Ovary (tissue), 9 donors: ENCODE results near the gene TNFAIP8L3. TPM values are rescaled to one million over a fixed set of nuclear protein-coding genes. Genes with fewer than 3 reads are reported as not detected.

Source experiments
- DNase-seq, 5 donors: peaks; one replicate each; pipeline ENCODE4 v3.0.0-alpha.2; 2019 to 2020
- H3K27ac ChIP-seq, 2 donors: fragments of 200-600 bp; one replicate each; pipeline versions ENCODE4 v1.5.1 to v1.8.0; 2019 to 2022
- H3K27me3 ChIP-seq: fragments of 200-600 bp; one replicate; pipeline ENCODE4 v1.8.0; 2022
- H3K36me3 ChIP-seq: fragments of 200-600 bp; sonication (generic); one replicate; pipeline ENCODE4 v1.5.1; 2019
- H3K4me1 ChIP-seq: one replicate; pipeline ENCODE4 v1.8.1; 2013; ENCODE audit warnings: mild to moderate bottlenecking, moderate library complexity; ENCODE audit not compliant: insufficient read depth
- H3K4me3 ChIP-seq: fragments of 200-600 bp; sonication (generic); one replicate; pipeline ENCODE4 v1.5.1; 2017
- H3K9me3 ChIP-seq, 2 donors: fragments of 200-600 bp in 1 of 2; sonication (generic) in 1 of 2; one replicate each; pipeline versions ENCODE4 v1.5.1 to v1.8.1; 2013 to 2019; ENCODE audit warnings: mild to moderate bottlenecking in 1 of 2, moderate library complexity in 1 of 2
- EP300 ChIP-seq: sonication (generic); formaldehyde crosslinking; IDR thresholded peaks from one replicate; pipeline ENCODE4 v1.6.1; 2017; ENCODE audit warnings: antibody characterized with exemption
- POLR2A ChIP-seq: fragments of 450-650 bp; IDR thresholded peaks from one replicate; pipeline ENCODE4 v1.6.1; 2017; ENCODE audit warnings: antibody characterized with exemption, mild to moderate bottlenecking, moderate library complexity
- WGBS, 3 donors: extraction: QIAGEN DNeasy Blood & Tissue Kit in 1 of 3; methylation state at CpG; one replicate each; pipeline versions ENCODE4 v1.1.5 to v1.1.7; 2013 to 2017; 5-methylcytosine and 5-hydroxymethylcytosine counted together
- intact Hi-C, 4 donors: fragments of 100-400 bp; cut with DNase I; formaldehyde crosslinking; loops; one replicate each; pipeline versions ENCODE4 v1.11.0 to v1.15.1; 2022 to 2023
- polyA plus RNA-seq, 2 donors: library from polyadenylated mRNA; stranded (reverse); fragments of 200-250 nt in 1 of 2; fragments of 350-450 nt in 1 of 2; fragmentation: Illumina TruSeq in 1 of 2; extraction: RNeasy Lipid Tissue Mini Kit (QIAGEN cat#74804) in 1 of 2; gene quantifications; one replicate each; pipeline ENCODE4 v1.2.3, GENCODE V29; 2013 to 2014
- total RNA-seq, 7 donors: library from RNA; depleted of rRNA in 2 of 7; stranded (reverse); fragments of >200 nt in 2 of 7; fragmentation: NEBNext Ultra II Directional in 3 of 7; extraction: Animal tissue kit (Norgen Biotek cat#: 25700) in 3 of 7; gene quantifications; one replicate each; pipeline versions ENCODE4 v1.1.0 to v1.2.4, GENCODE V29; 2016 to 2023
- TF ChIP-seq, protein P1 (sequence below), 3 donors: fragments of 450-650 bp in 2 of 3; fragments of 200-600 bp in 1 of 3; IDR thresholded peaks; one replicate each; pipeline versions ENCODE4 v1.5.1 to v1.8.0; 2016 to 2022; ENCODE audit warnings: antibody characterized with exemption in 3 of 3, mild to moderate bottlenecking in 1 of 3
- donor health status: DM: no; HTN: no; CAD: no; lungs with moderate emphysema.
- donor health status: DM: no; HTN: no; CAD: no.
- donor health status: Bipolar disorder and iron deficiency.
- donor health status: DM: yes; HTN: yes; CAD: no.
- donor health status: DM: no; HTN: no; CAD: no.
- donor health status: DM: yes; HTN: yes; CAD: no.

TNFAIP8L3 gene
- total and polyA plus RNA-seq, 9 donors = 10.2 to 76.5 (median 24.1) TPM

- H3K4me1 ChIP-seq = peaks cover 15% of the 10 kb centered on the region
- TF ChIP-seq, protein P1, sequence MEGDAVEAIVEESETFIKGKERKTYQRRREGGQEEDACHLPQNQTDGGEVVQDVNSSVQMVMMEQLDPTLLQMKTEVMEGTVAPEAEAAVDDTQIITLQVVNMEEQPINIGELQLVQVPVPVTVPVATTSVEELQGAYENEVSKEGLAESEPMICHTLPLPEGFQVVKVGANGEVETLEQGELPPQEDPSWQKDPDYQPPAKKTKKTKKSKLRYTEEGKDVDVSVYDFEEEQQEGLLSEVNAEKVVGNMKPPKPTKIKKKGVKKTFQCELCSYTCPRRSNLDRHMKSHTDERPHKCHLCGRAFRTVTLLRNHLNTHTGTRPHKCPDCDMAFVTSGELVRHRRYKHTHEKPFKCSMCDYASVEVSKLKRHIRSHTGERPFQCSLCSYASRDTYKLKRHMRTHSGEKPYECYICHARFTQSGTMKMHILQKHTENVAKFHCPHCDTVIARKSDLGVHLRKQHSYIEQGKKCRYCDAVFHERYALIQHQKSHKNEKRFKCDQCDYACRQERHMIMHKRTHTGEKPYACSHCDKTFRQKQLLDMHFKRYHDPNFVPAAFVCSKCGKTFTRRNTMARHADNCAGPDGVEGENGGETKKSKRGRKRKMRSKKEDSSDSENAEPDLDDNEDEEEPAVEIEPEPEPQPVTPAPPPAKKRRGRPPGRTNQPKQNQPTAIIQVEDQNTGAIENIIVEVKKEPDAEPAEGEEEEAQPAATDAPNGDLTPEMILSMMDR (IDR thresholded peaks at IDR 0.05) = no peak
- TF ChIP-seq EP300 = no peak
- 64 to 65% (median 65%) methylated on average over 3 of the region's 3 CpGs for WGBS, 3 donors
- H3K9me3 ChIP-seq = no peaks in the 10 kb centered on the region
- no peaks in the 10 kb centered on the region for H3K36me3 ChIP-seq
- intact Hi-C loops = no loop called here
- H3K27ac ChIP-seq = no peak overlapping the region
- peak in 1 of 5 donors; percentile 39 for DNase-seq
- no peak overlapping the region for H3K4me3 ChIP-seq
- no peaks in the 10 kb centered on the region for H3K27me3 ChIP-seq
These were observed 4.0 kb downstream of the TNFAIP8L3 start for GRCh38 chr15:51090753-51091152.

DNA sequence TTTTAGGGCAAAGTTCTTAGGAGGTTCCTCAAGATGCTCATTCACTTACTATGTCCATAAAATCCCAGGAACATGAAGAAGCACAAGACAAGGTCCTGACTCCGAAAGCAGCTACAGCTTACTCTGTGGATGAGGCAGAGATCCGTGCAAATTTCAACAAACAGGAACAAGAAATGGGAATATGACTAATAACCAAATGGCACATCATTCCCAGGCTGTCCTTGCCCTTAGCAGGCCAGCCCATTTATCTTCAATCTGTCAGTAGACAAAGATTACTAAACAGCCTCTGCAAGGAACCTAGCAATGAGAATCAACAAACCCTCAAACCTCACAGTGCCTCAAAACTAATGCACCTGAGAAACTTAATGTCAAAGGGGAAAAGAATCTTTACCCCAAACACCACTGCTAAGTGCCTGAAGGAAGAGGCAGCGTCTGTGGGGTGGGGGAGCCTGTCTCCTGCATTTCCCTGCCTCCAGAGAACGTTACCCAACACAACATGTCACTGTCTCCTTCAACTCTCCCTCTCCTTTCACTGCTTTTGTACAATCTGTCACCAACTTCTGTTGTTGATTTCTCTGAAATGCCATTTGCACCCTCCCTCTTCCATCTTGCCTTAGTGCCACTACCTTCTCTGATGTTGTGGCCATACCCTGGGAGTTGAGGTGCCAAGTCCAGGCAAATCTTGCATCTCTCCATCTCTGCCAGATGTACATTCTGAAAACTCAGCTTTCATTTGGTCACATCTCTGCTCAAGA lies 4.8 kb downstream of the TNFAIP8L3 start:
- Histone ChIP-seq H3K36me3 (no peaks in the 10 kb centered on the region), H3K4me3 (no peak overlapping the region), H3K27me3 (no peaks in the 10 kb centered on the region), H3K9me3 (no peaks in the 10 kb centered on the region), H3K27ac (no peak overlapping the region), H3K4me1 (peaks cover 16% of the 10 kb centered on the region)
- TF ChIP-seq POLR2A (no peak), EP300 (no peak)
- TF ChIP-seq, protein P1 (IDR thresholded peaks at IDR 0.05) = no peak
- WGBS, 3 donors = 52 to 68% (median 68%) methylated on average over 4 of the region's 4 CpGs
- peak in 1 of 5 donors; percentile 42 for DNase-seq
- intact Hi-C loops = no loop called here

GRCh38 chr15:51089041-51089440 lies 5.7 kb downstream of the TNFAIP8L3 start:
- no peak overlapping the region for H3K4me3 ChIP-seq
- no peaks in the 10 kb centered on the region for H3K36me3 ChIP-seq
- H3K4me1 ChIP-seq = peaks cover 16% of the 10 kb centered on the region
- H3K9me3 ChIP-seq = no peaks in the 10 kb centered on the region
- TF ChIP-seq, protein P1 (IDR thresholded peaks at IDR 0.05) = no peak
- TF ChIP-seq EP300 (no peak), POLR2A (no peak)
- H3K27me3 ChIP-seq = no peaks in the 10 kb centered on the region
- WGBS, 3 donors = 90 to 96% (median 96%) methylated on average over 1 of the region's 1 CpG
- intact Hi-C loops = no loop called here
- no peak overlapping the region for H3K27ac ChIP-seq
- no peak for DNase-seq

- Histone ChIP-seq H3K9me3 (no peaks in the 10 kb centered on the region), H3K27me3 (no peaks in the 10 kb centered on the region), H3K4me3 (no peak overlapping the region), H3K27ac (no peak overlapping the region), H3K4me1 (peaks cover 16% of the 10 kb centered on the region), H3K36me3 (no peaks in the 10 kb centered on the region)
- WGBS, 3 donors = 92 to 95% (median 93%) methylated on average over 2 of the region's 2 CpGs
- DNase-seq = no peak
- intact Hi-C loops = no loop called here
- TF ChIP-seq, protein P1 (IDR thresholded peaks at IDR 0.05) = no peak
- TF ChIP-seq EP300 = no peak
- TF ChIP-seq POLR2A = no peak
These were observed 6.1 kb downstream of the TNFAIP8L3 start for GRCh38 chr15:51088585-51088984.
